ENCODE results near the gene CLDN7.

The CLDN7 gene

GRCh38 chr17:7262192-7262934 is at the start of gene CLDN7:
Gene CLDN7, minus strand, starts transcription at chr17:7262478. Its CDS starts 435 bp downstream, at chr17:7262043.
- DNase-seq: peak; percentile 90

- DNase-seq: no peak
Observed at GRCh38 chr17:7311110-7311705, 48.9 kb upstream of the CLDN7 start.

DNA sequence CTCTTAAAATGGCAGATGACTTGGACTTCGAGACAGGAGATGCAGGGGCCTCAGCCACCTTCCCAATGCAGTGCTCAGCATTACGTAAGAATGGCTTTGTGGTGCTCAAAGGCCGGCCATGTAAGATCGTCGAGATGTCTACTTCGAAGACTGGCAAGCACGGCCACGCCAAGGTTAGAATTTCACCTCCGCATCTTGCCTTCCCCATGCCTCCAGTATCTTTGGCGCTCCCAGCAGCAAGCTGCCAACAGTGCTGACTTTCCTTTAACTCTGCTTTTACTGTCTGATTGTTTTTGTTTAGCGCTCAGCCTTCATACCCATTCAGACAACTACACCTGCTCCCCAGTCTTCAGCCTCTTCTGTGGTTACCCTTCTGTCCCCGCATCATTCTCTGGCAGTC is 47.4 kb upstream of the CLDN7 start:
- no peak for DNase-seq

DNA sequence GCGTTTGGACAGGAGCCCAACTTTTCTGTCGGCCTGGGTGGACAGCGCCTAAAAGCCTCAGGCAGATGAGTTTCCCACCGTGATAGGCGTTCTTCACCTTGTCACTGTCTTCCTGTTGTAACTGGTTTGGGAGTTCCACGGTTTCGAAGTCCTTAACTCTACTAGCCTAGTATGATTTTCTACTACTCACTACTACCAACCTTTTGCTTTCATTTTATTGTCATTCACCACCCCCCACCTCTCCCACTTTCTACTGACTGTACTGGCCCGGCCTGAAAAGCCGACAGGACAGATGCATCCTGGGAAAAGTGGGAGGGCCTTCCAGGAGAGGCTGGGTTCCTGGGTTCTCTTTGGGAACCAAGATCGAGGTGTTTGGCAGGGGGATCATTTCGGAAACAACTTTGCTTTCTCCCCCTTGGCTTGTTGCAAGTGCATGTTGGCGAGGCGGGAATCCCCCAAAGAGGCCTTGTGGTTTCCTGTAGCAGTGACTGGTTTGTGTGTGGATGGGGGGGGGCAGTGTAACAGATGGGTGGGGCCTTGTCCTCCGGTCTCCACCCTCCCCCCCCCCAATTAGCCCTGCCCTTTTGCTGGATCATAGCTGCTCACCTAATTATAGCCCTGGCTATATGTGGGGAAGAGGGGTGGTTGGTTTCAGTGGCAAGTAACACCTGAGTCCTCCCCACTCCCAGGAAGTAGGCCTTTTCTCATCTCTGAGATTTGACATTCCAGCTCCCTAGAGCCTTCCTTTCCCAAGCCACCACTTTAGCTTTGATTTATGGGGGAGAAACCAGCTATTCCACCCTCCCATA is 46.6 kb upstream of the CLDN7 start:
- peak; percentile 79 for DNase-seq

DNA sequence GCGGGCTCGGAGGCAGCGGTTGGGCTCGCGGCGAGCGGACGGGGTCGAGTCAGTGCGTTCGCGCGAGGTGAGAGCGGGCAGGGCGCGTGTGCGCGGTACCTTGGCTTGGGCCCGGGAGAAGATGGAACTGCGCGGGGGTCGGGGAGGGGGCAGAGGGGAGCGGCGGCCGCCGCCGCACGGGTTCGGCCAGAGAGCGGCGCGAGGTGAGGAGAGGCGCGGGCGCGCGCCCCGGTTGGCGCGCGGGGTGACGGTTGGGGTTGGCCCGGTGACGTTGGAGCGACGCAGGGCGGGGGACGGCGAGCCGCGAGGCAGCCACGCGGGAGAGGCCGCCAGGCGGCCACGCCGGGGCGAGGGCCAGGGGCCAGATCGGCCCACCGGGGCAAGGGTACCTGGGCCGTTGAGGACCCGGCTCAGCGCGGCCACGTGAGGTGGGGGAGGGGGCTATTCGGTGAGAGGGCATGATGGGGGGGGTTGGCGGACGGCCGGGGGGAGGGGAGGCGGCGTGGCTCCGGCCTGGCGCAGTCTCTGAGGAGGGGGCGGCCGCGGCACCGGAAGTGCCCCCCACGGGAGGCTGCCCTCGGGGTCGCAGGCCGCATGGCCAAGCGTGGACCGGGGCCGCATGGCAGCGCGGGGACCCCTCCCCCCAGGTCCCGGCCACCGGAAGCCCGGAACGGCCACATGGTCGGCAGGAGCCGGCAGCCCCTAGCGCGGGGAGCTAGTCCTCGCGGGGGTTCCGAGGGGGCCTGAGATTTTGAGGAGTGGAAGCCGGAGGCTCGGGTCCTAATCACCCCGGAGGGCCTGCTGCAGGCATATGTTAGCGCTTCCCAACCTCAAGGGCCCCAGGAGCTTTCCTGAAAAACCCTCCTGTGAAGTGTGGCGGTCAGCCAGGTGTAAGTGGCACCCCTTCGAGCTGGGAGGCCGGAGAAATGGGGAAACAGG is 45.7 kb upstream of the CLDN7 start:
- no peak for DNase-seq

DNA sequence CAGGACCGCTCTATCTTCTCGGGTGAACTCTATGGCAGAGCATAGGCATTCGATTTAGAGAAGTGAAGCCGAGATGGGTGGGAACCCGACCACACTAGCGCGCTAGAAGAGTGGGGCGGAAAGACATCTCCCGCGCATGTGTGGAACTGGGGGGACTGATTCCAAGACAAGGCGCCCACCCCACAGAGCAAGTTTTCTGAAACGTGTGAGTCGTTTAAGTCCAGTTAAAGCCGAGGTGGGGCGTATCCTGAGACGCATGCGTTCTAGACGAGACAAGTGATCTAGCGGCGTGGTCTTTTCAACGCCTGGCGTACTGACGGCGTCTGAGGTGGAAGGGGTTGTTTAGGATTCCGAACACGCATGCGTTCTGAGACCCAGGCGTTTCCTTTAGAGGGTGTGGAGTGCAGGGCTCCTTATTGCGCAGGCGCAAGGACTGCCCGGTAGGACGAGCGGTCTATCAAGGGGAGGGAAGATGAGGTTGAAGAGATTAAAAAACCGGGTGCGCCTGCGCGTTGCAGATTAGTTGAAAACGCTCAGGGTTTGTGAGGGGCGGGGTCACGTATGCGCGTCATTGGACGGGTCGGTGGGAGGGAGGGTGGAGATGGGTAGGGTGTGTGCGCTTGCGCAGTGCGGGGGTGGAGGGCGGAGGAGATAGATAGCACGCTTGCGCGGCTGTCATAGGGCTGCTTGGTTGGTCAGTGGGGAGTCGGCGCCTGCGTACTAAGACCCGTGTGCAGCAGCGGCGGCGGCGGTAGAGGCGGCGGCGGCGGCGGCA is 44.8 kb upstream of the CLDN7 start, which contains the start of gene EIF5A:
EIF5A (plus strand) TSS at position 718 of the 775 bp plus-strand sequence. CDS start 2,008 bp downstream, outside the sequence.
- peak; percentile 100 for DNase-seq

GRCh38 chr17:7304179-7304578 is 41.9 kb upstream of the CLDN7 start:
- no peak for DNase-seq

- peak; percentile 74 for DNase-seq
Observed at GRCh38 chr17:7296189-7296861, 34.0 kb upstream of the CLDN7 start.

DNA sequence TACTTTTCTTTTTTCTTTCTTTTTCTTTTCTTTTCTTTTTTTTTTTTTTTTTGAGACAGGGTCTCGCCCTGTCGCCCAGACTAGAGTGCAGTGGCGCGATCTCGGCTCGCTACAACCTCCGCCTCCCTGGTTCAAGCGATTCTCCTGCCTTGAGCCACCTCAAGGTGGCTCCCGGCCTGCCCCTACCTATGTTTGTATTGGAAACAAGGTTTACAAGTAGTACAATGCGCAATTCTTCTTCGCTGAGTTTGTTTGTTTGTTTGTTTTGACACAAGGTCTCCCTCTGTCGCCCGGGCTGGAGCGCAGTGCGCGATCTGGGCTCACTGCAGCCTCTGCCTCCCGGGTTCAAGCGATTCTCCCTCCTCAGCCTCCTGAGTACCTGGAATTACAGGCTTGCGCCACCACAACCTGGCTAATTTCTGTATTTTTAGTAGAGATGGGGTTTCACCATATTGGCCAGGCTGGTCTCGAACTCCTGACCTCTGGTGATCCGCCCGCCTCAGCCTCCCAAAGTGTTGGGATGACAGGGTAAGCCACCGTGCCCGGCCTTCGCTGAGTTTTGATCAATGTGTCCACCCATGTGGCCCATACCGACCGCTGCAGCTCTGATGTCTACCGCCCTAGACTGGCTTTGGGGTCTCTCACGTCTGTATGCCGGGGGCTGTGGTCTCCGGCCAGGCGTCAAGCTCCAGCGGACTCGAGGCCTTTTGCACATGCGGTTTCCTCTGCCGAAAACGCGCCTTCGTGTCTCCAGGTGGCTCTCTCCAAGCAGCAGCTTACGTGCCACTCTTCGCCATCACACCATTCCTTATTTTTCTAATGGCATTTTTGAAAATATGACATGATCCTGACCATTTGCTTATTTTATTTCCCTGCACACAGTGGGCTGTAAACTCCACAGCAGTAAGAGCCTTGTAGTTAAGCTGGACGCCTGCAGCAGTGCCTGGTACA is 33.2 kb upstream of the CLDN7 start:
- DNase-seq: no peak

DNA sequence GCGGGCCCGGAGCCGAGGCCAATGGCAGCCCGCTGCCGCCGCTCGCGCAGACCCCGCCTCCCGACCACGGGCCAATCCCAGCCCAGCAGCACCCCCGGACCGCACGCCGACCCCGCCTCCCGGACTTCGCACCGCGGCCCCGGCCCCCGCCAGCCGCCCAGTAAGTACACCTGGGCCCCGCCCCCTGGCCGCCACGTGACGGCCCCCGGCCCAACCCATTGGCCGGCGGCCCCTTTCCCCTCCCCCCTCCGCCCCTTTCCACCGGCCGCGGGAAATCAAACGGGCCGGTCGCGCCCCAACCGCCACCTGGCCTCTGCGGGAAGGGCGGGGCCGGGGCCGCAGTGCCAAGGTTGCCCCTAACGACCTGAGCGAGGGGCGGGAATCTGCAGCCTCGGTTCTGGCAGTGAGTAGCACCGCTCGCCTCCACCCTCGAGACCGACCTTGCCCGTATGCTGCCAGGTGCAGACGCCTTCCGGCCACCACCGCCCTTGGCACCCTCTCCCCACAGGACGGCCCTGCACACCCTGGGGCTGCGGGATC is 32.4 kb upstream of the CLDN7 start, which contains the start of gene YBX2:
YBX2 (minus strand) TSS at position 26 of the 540 bp plus-strand sequence. CDS start 139 bp downstream, outside the sequence.
- peak; percentile 90 for DNase-seq

DNA sequence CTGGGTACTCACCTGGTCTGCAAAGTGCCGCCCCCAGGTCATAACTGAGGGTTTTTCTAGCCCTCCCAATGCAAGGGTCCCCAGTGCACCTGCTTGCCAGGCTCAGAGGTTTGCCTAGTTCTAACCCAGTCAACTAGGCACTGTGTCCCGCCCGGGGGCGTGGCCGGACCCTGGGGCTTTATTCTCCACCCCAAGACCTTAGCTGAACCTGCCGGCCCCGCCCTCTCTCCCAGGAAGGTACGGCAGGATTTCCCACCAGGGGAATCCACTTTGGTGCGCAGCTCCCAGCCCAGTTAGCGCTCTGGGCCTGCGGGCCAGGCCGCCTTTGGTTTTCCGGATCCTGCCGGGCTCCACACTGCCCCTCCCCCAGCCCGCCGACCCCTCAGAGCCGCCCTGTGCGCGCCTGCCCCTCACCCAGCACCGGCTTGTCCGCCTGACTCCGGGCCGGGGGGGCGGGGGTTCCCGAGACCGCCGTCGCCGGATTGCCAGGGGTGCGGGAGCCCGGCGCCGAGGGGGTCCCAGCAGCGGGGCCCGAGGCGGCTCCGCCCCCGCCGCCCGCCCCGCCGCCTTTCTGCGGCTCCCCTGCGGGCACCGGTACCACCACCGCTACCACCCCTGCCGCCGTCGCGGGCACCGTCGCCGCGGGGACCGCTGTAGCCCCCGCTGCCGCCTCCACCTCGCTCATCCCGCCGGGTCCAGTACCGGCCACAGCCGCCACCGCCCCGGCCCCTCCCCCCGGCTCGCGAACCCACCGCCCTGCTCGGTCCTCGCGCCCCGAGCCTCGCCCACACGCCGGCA is 31.7 kb upstream of the CLDN7 start:
- peak; percentile 62 for DNase-seq

DNA sequence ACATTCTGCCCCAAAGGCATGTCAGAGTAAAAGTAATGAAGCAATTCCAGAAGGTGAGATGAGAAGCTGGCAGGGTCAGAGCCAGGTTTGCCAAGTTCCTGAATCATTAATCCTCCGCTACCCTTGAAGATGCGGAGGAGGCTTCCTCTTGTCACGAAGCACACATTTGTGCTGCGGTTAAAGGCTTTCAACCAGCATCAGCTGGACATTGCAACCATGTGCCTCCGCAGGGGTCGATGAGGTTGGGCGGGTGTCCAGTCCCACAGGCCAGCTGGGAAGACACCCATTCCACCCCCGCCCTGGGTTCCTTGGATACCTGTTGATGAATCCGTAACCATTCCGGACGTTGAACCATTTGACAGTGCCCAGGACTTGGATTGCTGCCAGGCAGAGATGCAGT is 30.9 kb upstream of the CLDN7 start:
- DNase-seq: no peak

DNA sequence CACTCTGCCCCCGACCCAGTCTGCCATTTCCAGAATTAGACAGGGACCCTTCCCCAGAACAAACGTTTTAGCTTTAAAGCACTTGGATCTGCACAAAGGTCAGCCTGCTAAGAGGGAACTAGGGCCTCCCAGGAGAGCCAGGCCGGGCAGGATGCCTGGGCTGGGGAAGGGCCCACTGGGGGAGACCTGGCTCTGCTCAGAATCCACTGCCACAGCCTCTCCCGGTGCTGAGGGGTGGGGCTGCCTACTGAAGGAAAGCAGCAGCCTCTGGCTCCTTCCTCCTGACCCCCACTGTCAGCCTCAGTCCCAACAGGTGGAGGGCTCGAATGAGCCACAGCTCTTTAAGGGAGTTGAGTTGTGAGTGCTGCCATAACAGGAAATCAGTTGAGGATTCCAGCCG is 30.5 kb upstream of the CLDN7 start:
- no peak for DNase-seq

DNA sequence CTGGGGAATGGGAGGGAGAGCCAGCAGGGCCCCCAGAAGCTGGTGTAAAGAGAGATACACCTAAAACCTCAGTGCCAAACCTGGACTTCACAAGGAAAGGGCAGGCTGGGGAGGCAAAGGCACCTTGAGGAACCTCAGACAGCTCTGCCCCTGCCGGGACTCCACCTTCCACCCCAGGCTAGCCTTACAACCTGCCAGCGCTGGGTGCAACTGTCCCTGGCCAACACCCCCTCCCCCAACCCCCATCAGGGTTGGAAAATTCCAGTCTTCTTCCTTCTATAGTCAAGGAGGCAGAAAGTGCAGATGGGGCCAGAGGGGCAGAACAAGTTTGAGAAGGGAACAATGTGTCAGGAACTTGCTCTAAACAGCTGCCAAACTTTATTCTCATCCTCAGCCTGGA is 29.9 kb upstream of the CLDN7 start:
- no peak for DNase-seq

DNA sequence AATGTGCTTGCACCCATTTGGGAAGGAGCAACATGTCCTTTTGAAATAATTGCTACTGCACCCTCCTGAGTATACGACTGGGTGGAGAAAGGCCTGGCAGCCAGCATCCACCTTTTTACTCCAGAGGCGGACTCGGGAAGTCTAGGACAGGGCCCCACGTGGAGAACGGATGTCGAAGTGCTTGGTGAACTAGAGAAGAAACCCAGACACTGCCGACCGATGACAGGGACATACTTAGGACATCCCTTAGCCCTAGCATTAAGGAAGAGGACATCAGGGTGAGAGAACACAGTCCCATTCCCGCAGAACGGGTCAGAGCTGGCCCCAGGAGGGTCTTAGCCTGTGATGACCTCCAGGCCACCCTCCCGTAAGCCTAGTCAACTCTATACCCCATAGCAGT is 28.4 kb upstream of the CLDN7 start:
- no peak for DNase-seq

DNA sequence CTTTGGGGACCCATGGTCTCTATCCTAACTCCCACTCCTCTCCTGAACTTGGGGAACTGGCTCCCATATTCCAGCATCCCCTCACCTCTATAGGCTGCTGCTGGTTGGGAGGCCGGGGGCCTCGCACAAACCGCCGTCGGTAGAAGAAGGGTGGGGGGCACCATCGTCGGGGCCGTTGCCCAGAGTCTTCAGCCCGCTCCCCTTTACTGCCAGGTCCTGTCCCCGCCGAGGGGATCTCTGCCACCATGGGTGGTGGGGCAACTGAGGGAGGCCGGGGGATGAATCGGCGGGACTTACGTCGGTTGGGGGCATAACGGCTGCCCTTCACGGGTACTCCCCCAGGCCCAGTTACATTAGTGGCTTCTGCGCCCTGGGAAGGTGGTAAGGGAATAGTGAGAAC is 27.9 kb upstream of the CLDN7 start:
- no peak for DNase-seq

DNA sequence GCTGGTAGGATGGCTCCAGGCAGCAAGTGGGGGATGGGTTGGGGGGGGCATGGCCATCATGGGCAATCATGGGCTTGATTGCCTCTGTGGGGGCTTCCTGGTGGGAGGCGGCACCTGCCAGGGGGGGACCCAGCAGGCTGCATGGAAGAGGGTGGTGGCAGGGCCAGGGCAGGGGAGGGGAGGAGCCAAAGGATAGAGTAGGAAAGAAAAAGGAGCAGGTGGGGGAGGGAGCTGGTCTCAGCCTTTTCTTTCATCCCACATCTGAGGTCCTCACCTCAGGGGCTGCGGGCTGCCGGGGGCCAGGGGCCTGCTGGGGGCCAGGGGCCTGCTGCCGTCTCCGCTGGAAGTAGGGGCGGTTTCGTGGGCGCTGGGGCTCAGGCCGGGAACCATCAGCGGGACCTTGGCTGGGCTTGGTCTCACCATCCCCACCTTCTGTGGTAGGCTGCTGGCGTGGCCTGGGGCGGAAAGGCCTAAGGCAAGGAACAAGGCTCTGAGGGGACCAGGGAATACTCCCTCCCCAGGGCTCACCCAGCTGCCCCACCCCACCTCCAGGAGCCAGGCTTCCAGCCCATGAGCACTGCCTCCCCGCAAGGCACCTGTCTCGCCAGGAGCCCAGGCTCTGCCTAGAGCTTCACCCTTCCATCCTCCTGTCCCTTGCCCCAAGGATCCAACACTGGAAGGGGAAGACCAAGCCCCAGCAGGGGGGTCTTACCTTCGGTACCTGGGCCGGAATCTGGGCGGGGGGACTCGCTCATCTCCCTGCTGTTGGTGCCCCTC is 27.2 kb upstream of the CLDN7 start:
- no peak for DNase-seq

DNA sequence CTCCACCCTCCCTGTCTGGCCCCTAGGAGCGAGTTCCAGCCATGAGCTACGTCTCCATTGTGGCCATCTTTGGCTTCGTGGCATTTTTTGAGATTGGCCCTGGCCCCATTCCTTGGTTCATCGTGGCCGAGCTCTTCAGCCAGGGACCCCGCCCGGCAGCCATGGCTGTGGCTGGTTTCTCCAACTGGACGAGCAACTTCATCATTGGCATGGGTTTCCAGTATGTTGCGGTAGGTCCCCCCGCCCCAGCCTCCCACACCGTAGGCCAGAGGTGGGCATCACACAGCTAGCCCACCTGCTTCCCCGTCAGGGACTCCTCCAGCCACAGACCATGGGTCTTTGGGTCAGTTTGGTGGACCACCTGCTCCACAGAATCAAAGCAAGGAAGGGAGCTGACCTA is 23.4 kb upstream of the CLDN7 start:
- DNase-seq: no peak
